Measurements from ENCODE around the gene SPATA3.

Gene SPATA3

DNA sequence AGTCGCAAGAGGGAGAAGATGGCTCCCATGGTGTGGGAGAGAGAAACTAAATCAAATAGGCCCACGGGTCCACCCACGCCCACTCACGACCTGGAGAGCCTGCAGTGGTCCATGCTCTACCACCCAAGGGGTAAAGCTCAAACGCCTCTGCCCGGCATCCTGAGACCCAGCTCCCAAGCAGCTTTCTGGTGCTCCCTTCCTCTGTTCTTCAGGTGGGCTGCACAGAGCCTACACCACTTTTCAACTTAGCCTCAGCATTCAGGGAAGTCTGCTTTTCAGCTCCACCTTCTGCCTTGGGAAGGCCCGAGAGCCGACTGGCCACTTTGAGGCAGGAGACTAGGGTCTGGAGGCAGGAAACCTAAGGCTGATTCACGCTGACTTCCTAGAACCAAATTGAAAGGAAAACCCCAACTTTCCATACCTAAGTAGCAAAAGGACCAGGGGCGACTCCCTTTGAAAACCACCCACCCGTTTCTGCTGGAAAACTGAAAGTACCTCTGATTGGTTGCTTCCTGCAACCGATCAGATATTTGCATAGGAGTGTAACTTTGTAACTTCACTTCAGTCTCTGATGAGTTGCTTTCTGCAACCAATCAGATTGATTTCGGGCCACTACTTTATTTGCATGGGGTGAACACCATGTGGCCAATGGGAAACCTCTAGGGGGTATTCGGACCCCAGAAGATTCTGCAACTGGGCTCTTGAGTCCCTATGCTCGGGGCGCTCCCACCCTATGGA, 26.8 kb upstream of the SPATA3 start:
- DNase-seq (ENCODE audit: low spot score): no peak

DNA sequence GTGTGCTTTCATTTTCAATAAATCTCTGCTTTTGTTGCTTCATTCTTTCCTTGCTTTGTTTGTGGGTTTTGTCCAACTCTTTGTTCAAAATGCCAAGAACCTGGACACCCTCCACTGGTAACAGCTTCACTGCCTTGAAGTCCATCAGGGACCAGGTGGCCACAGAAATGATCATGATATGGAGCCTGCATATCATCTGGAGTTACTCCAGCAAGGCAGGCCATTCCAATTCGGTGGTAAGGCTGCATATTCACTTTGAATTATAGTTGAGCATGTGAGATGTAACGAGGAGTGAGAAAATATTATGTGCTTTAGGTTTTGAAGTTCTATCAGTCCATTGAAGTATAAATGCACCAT, 26.3 kb upstream of the SPATA3 start:
- DNase-seq (ENCODE audit: low spot score): no peak

DNA sequence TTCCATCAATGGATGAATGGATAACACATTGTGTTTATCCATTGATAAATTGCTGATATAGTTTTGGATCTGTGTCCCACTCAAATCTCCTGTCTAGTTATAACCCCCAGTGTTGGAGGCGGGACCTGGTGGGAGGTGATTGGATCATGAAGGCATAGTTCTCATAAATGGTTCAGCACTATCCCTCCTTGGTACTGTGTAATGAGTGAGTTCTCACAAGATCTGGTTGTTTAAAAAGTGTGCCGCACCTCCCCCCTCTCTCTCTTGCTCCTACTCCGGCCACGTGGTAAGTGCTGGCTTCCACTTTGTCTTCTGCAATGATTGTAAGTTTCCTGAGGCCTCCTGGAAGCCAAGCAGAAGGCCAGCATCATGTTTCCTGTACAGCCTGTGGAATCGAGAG, 23.9 kb upstream of the SPATA3 start:
- no peak for DNase-seq (ENCODE audit: low spot score)

DNA sequence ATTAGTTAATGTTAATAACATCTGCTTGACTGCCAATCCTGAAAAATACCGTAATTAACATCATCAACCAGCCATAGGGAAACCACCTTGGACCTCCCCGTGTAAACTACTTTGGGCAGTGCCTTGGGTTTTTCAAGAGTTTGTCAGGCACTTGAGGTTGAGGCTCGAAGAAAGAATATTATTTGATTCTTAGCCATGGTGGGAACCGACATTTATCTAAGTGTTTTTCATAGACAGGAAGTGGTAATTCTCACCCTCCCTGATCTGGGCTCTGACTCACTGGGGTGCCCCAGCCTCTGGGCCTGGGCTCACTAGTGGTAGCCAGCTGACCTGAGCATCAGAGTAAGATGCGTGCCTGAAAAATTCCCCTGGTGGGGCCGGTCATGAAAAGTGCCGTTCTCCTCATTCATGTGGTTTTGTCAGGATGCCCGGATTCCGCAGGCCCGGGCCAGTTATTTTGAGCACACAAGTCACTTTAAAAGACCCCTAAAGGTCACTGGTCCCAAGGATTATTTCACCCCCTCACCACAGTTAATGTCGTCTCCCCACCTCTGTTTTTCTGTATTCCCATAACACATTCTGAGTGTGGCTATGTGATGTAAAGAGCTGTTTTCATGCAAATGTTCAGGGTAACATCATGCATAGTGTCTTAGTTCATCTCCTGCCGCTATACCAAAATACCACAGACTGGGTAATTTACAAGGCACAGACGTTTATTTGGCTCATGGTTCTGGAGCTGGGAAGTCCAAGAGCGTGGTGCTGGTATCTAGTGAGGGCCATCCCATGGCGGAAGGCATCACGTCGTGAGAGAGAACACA, 21.6 kb upstream of the SPATA3 start:
- no peak for DNase-seq (ENCODE audit: low spot score)

DNA sequence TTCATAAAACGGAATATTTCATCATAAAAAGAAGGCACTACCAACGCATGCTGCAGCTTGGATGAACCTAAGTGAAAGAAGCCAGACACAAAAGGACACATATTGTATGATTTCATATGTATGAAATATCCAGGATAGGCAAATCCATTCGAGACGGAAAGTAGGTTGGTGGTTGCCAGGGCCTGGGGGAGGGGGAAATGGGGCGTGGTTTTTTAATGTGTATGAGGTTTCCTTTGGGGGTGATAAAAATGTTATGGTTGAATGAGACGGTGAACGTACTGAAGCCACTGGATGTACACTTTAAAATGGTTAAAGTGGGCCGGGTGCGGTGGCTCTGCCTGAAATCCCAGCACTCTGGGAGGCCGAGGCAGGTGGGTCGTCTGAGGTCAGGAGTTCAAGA, 20.0 kb upstream of the SPATA3 start:
- DNase-seq (ENCODE audit: low spot score): no peak

DNA sequence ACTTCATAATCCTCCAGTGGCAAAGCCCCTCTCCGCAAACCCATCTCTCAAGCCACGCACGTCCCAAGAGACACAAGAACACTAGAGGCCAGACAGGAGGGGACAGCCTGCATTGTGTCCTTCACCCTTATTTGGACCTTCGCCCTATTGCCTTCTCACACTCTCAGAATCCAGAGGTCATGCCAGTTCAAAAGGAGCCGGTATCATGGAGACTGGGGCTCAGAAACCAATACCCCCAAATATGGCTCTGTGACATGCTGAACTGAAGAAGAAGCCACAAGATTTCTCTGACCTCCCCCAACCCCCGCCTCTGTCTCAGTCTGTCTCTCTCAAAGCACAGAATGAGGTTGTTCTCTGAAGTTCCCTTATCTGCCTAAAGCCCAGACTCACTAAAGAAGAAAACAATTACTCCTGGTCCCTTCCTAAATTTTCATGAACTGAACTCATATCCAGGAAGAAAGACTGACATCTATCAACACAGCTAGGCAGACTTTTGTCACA, 19.2 kb upstream of the SPATA3 start:
- DNase-seq (ENCODE audit: low spot score): no peak

DNA sequence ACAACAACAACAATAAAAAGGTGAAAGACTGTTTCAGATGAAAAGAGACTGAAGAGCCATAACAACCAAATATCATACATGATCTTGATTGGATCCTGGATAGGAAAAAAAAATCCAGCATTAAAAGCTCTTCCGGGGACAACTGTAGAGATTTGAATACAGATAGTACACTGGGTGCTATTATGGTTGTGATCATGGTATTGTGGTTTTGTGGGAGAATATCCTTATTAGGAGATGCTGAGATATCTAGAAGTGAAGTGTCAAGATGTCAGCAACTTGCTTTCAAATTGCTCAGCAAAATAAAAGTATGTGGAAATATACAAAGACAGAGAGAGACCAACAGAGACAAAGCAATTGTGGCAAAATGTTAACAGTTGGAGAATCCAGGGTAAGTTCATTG, 15.5 kb upstream of the SPATA3 start:
- DNase-seq (ENCODE audit: low spot score): no peak

DNA sequence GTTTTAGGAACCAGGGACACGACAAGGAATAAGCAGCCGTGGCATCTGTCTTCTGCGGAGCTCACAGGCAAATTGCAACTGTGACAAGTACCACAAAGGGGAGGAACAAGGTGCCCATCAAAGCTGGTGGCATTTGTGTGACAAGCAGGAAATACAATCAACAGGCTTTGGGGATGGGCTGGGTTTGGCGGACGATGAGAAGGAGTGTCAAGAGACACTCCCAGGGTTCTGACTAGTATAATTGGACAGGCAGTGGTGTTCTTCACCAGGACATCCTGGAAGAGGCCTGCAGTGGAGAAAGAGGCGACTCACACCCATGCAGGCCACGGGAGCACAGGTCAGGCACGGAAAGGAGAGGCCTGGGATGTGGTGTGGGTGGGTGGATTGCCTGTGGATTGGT, 14.2 kb upstream of the SPATA3 start:
- no peak for DNase-seq (ENCODE audit: low spot score)

DNA sequence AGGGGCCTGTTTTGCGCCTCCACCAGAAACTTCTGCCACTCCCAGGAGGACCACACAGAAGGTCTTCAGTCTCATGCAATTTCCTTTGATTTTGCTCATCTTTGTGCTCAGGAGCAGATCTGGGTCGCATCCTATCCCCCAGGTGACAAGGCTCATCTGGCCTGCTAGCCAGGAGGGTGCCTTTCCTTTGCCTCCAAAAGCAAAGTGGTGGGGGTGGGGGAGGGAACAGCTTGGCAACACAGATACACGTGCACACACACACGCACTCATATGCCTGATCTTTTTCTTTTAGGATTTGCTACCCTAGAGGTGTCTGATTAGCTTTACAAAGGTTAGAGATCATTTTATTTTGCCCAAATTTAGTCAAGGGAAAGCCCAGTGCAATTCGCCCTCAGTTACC, 13.8 kb upstream of the SPATA3 start:
- DNase-seq (ENCODE audit: low spot score): no peak

DNA sequence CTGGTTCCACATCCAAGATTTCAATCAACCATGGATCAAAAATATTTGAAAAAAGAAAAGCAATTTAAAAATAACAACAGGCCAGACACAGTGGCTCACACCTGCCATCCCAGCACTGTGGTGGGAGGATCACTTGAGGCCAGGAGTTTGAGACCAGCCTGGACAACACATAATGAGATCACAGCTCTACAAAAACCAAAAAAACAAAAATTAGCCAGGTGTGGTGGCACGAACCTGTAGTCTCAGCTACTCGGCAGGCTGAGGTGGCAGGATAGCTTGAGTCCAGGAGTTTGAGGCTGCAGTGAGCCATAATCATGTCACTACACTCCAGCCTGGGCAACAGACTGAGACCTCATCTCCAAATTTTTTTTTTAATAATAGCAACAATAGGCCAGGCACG, 13.4 kb upstream of the SPATA3 start:
- DNase-seq (ENCODE audit: low spot score): no peak

DNA sequence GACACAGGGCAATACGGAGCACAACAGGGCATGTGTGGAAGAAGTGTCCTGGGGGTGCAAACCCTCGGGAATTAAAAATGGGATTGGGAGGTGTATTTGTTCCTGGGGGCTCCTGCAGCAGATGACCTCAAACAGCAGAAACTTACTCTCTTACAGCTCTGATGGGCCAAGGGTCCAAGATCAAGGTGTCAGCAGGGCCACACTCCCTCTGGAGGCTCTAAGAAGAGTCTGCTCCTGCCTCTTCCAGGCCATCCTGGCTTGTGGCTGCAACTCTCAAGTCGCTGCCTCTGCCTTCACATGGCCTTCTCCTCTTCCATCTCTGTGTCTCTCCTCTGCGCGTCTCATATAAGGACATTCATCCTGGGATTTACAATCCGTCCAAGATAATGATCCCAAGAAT, 12.4 kb upstream of the SPATA3 start:
- no peak for DNase-seq (ENCODE audit: low spot score)

DNA sequence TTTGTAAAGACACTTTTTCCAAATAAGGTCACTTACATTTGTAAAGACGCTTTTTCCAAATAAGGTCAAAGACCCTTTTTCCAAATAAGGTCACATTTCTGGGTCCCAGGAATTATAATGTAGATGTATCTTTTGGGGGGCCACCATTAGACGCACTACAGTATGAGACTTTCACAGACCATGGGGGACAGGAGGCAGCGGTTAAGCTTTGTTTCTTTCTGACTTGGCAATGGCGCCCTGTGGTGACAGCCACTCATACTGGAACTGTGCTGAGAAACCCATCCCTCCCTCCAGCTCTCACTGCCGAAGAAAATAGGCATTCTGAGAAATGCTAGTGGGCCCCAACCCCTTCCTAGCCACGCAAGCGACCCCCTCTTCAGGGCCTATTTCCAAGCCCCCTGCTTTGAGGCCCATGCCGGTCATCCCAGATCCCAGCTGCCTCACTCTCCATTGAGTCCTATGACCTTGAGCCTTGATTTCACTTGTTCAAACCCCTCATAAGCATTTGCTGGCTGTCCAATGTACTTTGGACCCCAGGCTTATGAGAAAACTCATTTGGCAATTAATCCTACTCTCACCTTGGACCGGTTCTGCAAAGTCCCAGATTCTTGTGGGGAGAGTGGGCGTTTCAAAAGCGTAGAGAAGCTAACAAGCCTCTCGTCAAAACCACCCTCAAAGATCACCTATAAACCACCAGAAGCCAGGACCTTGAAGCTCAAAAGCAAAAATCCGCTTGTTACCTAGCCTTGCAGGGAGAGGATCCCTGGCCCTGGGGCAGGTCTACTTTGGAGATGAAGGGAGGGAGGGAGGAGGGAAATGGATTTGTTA, 11.3 kb upstream of the SPATA3 start:
- DNase-seq (ENCODE audit: low spot score): no peak

DNA sequence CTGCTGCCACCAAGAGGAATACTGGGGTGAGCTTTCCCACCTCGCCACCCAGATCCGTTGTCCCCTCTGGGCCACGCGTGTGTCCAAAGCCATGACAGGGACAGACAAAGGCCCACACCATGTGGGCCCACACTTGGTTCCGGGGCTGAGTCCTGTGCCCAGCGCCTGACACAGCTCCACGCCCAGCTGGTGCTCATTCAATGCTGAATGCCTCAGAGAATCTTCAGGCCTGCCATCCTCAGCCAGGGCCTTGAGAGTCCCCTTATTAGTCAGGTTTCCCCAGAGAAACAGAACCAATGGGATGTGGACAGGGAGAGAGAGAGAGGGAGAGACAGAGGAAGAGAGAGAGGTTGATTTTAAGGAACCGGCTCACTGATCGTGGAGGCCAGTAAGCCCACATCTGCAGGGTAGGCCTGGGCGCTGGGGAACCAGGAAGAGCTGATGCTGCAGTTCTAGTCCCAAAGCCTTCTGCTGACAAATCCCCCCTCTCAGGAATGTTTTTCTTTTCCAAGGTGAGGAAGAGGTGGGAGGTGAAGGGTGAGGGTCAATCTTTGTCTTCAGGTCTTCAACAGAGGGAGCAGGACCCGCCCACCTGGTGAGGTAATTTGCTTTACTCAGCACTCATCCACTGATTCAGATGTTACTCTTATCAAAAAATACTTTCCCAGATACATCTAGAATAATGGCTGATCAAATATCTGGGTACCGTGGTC, 10.2 kb upstream of the SPATA3 start:
- no peak for DNase-seq (ENCODE audit: low spot score)

DNA sequence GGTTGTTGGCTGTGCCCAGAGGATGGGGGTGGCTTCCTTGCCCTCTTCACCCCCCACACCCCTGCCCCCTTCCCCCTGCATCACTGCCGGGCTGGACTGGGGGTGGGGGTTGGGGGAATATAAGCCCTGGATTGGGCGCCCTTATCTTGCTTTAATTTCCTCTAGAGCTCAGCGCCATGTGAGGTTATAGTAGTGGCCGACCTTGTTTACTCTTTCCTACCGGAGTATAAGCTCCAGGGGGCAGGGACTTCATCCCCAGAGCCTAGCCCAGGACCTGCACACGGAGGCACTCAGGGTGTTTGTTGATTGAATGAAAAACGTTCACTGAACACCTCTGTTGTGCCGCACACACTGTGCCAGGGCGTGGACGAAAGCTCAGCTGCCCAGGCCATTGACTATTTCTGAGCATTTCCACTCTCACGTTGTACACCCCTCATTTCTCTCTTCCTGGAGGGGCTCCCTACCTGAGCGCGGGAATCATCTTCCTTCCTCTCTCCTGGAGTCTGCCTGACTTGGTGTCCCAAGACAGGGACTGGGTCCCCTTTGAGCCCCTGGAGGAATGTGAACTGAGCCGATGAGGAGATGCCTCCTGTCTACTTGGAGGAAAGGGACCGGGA, 9.3 kb upstream of the SPATA3 start:
- no peak for DNase-seq (ENCODE audit: low spot score)

DNA sequence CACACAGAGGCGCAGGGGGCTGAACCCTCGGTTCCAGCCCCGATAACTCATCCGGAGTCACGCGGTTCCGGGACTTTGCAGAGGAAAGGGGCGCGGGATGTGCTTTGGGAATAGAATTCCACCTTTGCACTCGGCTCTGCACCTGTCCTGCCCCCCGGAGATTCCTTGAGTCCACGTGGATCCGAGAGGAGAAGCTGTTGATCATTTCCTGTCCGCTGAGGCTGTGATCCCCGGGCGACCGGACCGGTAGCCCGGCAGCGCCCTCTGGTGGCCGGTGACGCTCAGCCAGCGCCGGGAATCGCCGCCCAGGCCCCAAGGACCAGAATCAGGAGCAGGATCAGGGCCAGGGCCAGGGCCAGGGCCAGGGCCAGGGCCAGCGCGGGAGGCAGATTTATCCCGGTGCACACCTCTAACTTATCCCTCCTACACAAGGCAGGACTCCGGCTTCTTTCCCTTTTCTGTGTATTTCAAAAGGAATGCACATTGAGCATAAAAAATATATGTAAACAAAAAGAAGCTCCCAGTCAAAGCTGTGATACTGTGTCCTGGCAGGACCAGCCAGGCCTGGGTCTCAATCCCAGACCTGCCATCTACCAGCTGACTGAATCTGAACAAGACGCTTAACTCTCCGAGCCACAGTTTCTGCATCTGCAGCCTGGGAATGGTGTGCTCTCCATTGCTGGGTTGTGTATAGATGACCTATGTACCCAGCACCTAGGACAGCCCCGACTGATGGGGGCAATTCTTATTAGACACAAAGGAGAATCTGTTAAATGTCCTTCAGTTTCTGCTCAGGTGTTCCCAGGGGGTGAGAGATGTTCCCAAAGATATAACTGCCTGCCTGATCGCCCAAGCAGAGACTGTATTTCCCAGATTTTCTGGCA, 8.5 kb upstream of the SPATA3 start:
- DNase-seq (ENCODE audit: low spot score): peak; percentile 80

DNA sequence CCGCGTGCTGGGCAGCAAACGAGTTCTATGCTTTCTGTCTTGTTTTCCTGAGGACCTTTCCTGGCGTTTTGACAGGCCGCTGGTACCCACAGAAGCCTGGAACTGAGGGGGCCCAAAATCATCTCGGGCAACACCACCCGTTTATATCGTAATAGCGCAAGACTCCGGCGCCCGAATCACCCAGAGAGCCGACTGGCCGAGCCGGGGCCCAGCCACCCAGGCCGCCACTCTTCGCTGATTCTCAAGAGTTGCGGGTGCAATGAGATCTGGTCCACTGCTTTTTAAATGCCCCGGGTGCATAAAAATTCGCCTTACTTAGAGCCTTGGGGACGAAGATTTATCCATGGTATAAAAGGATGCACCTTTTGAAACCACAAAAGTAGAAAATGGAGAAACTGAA, 6.2 kb upstream of the SPATA3 start:
- no peak for DNase-seq (ENCODE audit: low spot score)

DNA sequence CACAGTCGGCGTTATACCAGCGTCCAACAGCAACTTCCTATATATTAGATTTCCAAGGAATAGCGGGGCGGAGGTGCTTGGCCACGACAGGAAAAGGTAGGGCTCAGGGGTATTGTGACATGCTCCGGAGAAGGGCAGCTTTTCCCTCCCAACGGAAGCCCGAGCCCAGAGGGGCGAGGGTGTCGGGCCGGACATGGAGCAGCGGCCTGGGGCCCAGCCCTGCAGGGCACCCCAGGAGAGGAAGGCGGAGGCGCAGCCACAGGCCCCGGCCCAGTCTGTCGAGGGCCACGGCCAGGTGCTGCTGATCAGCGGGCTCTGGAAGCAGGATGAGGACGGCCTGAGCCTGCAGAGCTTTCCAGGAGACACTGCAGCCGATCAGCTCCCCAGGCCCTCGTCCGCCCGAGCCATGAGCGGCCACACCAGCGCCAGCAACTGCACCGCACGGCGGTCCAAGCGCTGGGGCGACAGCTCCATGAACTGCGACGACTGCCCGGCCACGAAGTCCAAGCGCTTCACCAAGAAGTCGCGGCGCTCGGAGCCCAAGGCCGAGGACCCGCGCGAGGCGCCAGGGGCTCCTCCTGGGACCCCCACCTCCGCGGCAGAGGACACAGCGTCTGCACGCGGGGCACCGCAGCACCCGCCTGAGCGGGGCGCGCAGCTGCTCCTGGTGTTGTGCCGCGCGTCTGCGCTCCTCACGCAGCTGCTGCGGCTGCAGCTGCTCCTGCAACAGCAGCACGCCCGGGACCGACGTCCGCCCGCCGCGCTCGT, 5.6 kb upstream of the SPATA3 start:
- no peak for DNase-seq (ENCODE audit: low spot score)

DNA sequence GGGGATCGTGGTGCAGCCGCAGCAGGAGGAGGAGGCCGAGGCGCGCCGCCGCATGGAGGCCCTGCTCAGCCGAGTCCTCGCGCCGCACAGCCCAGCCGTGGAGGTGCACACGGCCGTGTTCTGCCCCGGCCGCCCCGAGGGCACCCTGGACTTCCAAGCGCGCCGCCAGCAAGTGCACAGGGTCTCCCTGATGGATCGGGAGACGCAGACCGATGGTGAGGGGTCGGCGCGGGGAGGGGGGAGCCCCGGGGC, 5.1 kb upstream of the SPATA3 start:
- no peak for DNase-seq (ENCODE audit: low spot score)

DNA sequence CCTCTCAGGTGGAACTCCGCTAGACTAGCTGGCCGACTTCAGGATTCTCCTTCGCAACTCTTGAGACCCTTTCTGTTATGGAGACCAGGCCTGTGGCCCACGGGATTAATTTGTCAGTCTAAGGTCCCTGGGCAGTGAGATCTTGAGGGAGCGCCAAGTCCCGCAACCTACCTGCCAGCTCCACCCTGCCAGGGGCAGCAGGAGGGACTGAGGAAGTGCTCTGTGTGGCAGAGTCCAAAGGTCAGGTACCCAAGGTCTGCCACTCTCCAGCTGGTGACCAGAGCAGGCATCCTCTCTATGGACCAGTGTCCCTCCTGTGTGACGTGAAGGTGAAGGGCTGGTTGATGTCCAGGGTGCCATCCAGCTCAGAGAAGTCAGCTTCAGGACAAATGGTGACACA, 4.3 kb upstream of the SPATA3 start:
- DNase-seq (ENCODE audit: low spot score): no peak

DNA sequence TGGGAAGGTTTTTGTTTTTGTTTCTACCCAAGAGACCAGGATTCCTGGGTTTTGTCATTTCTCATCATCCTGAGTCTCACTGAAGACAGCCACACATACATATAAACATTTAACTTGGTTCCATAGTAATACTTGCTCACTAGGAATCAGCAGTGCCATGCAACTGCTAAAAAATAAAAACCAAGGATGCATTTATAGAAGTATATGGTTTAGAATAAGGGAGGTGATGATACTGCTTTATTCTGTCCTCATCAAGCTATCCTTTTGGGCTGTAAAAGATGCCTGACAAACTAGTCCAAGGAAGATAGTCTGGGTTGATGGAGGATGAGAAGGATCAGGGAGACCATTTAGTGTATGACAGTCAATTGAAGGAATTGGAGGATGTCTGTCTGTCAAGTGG, 740 bp downstream of the SPATA3 start:
- DNase-seq (ENCODE audit: low spot score): no peak
